Measurements from ENCODE around the gene DCLK2. TPM values are rescaled to one million over a fixed set of nuclear protein-coding genes. Genes with fewer than 3 reads are reported as not detected.
A peak's percentile ranks its signal among the peaks of the same experiment; 100 is the strongest.

DCLK2 gene
- 1.9 and 3.9 TPM in 2 replicates for total RNA-seq

DNA sequence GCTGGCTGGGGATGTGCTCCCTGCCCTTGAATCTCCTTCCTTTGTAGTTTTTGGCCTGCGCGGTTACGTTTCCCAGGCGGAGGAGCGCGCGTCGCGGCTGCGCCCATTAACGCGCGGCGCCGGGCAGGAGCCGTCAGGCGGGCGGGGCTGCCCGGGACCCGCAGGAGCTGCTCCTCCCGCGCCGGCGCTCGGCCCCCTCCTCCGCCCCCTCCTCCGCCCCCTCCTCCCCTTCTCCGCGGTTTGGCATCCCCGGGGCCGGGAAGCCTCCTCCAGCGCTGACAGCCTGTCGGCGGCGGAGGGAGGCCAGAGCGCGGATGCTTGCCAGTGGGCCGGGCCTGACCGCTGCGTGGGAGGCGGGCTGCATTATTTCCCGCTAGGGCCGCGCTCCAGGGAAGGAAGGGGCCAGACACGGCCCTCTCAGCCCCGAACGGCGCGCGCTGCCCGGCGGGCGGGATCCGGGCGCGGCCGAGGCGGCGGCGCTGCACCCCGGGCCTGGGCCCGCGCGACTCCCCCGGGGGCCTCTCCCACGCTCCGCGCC lies at the start of gene DCLK2:
Gene DCLK2, plus strand, starts transcription at position 405 of the 538 bp plus-strand sequence. CDS start 583 bp downstream, outside the sequence.
- DNase-seq (ENCODE audit: low read depth in 2 of 2): peak; percentile 18 to 76

DNA sequence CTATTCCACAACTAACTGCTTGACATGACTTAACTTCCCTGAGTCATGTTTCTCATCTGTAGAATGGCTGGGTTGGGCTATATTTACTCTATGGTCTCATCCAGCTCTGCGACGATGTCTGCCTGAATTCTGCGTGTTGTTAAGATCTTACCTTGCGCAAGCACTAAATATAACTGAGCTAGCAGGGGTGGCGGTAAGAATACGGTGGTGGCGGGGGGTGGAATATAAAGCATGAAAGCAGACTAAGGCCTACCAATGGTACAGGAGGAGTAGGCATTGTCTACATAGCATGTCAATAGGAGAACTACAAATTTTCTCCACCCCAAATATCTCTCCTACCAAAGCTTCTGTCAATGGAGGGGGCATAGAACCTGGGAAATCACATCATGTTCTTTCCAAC lies 45.7 kb upstream of the DCLK2 start:
- no peak for DNase-seq (ENCODE audit: low read depth in 2 of 2)

DNA sequence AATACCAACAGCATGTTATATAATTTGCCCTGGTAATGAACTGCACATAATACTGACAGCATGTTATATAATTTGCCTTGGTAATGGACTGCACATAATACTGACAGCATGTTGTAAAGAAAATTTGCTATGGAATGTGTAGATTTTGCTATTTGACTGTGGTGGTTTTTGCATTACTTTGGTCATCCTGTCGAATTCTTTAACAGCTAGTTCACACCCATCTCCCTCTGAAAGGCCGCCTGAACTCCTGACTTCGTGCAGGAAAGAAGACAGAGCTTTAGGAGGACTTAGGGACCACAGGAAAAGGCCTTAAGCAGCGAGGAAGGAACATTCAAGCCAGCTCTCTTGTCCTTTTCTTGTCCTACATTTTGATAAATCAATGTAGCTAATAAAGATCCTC lies 45.2 kb upstream of the DCLK2 start:
- DNase-seq (ENCODE audit: low read depth in 2 of 2): no peak

DNA sequence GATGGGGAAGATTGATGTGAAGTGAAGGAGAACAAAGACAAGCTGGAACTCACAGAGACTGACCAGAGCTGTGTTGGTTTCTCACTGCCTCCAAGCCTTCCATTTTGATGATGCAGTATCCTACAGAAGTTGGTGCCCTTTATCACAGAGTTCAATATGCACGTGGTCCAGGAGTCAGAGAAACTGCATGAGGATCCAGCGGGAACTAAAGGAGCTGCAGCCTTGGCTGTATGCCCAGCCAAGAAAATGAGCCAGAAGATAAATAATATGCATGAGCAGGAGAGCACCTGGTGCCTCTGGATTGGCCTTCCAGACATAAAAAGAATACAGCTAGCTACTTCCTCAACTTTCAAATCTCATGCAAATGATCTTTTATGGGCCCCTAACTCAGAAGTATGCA lies 44.3 kb upstream of the DCLK2 start:
- DNase-seq (ENCODE audit: low read depth in 2 of 2): peak in 1 of 2 donors; percentile 33

DNA sequence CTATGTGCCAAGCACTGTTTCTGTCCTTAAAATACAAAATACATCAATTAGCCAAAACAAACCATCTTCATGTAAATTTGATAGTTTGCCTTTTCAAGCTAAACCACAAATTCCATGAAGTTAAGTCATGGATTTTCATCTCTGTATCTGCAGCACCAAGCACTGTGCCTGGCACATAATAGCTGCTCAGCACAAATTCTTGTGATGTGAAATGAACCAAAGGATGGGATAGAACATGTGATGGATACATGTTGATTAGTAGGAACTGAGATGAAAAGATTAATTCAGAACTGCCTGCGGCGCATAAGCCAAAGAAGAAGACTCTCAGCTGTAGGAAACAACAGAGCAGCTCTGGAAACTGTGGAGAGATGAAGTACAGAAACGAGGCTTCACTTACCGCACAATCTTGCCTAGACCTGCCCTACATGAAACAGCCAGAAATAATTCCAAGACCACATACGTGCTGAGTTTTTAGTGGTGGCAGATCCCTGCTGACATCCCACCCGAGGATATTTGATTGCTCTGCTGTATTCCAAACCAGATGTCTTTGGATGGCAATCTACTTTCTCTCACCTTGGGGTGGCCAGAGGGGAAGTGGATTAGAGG lies 40.9 kb upstream of the DCLK2 start:
- no peak for DNase-seq (ENCODE audit: low read depth in 2 of 2)

DNA sequence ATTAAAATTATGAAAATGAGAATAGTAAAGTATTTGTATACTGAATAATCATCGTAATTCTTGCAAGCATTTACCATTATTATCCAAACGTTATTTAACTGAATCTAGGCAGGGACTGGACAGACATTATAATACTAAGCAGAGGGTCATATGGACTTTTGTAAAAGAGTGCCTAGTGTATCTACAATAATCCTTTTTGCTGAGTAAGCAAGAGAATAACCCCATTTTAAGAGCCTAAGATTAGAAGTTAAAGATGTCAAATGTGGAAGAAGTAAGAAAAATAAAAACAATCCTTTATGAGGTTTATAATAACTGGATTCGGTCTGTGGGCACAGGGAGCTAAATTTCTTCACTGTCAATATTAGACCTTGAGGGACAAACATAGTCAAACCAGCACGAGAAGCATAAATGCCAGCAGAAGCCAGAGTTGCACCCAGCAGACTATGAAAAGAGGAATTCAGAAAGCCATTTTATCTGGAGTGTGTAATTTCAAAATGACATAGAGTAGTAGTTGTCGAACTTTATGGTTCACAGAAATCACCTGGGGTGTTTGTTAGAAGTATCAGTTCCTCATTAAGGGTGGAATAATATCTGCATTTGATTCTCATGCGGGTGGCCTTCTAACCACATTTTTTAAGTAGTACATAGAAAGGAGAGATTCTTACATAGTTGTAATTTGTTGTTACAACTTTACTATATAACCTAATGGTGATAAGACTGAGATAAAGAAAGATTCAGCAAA lies 39.7 kb upstream of the DCLK2 start:
- DNase-seq (ENCODE audit: low read depth in 2 of 2): no peak

DNA sequence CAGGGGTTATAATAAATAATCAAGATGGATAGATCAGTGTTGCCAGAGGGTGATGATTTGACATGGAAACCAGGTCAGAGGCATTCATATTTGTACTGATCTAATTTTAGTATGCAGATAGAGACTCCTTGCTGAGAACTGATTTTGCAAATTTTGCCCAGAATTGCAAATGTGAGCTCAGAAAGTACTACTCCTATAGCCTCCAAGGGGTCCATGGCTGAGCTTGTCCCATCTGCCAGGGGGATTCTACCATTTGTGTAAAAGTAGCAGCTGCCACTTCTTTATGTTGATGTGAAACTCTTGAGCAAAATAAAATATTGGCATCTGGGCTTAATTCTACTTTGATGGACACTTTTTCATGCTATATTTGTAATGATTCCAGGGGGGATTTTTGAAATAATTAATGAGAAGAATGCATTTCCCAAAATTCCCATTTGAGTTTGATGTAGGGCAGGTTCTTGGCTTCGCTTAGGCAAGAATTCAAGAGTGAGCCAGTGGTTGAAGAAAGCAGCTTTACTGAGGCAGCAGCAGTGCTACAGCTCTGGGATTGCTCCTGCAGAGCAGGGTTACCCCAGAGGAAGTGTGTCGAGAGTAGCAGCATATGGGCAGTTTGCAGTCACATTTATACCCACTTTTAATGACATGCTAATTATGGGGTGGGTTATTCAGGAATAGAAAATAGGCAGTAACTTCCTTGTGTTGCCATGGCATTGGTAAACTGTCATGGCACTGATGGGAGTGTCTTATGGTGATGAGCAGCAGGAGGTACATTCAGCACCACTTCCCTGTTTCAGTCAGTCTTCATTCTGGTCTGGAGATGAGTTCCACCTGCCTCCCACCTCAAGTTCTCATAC lies 38.7 kb upstream of the DCLK2 start:
- no peak for DNase-seq (ENCODE audit: low read depth in 2 of 2)

DNA sequence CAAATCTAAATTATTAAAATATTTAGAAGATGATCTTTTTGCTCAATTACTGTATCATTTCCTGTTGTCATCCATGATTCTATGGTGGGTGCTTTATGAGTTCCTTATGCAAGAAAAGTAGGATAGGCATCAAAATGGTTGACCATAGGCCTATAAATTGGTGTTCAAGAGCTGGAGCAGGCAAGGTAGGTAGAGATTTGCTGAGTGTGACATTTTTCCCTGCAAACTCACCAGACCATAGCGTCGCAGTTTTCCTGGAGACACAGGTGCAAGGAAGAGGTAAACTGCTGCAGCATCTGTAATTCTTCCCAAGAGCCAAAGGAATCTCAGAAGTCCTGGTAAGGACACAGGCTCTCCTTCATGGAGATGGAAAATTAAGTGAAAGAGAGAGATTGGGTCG lies 33.7 kb upstream of the DCLK2 start:
- no peak for DNase-seq (ENCODE audit: low read depth in 2 of 2)

DNA sequence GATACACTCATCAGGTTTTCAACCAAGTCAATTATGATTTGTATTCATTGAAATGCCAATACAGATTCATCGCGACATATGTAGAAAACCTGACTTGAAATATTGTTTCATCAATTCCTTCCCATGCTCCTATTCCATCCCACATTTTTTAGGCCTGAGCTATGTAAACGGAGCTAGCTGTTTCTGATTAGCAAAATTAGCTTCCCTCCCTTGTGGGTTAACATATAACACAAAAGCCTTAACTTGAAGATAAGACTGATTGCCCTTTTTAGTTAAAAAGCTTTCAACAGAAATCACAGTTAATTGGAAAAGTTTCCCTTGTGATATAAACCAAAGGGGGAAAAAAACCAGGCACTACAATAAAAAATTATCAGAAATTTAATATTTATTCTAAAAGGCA lies 32.8 kb upstream of the DCLK2 start:
- DNase-seq (ENCODE audit: low read depth in 2 of 2): no peak

DNA sequence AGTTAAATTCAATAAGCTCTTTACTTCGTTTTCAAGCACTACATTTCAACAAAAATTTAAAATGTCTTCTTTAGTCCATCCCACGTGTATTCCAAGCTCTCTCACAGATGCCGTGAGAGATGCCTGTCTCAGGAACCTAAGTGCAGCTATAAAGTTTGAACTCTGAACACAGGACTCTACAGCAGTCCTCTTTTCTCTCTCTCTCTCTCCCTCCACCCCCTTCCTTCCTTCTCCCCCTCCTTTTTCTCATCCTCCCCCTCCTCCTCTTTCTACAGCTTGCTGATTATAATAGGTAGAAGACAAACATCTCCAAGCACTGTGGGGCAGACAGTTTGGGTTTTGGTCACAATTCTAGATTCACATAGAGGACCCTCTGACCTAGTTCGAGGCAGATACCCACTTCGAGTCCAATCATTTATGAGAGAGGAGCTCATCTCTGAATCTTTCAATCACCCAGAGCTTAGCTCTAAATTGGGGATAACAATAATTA lies 31.5 kb upstream of the DCLK2 start:
- DNase-seq (ENCODE audit: low read depth in 2 of 2): no peak

DNA sequence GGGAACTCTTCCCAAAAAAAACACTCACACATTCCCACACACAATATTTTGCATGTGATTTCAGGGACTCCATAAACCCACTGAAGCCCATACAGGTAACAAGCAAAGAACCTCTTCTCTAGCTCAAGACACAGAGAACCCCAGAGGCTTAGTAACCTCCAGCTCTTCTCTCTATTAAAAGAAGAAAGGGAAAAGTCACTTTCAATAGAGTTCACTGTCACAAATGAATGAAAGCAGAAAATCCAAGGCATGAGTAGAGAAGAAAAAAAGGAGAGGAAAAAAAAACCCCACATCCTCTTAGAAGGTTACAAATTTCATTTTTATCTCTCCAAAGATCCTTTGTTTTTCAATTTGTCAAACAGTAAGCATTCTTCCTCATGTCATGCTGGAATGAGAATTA lies 30.7 kb upstream of the DCLK2 start:
- no peak for DNase-seq (ENCODE audit: low read depth in 2 of 2)

DNA sequence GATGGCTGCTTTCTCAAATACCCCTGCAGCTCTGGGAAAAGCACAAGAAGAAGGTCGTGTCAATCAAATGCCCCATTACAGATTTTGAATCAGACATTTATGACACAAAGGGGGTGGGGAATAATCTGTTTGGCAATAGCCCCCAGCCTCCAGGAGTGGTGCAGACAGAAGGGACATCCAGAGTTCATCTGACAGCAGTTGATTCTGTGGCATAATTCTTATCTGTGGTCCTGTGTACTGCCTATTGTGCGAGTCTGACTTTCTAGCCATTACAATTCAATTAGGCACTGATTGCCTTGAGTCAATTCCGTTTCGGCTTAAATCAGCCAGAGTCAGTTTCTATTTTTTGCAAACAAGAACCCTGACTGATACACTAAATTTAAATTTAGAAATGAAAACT lies 28.6 kb upstream of the DCLK2 start:
- no peak for DNase-seq (ENCODE audit: low read depth in 2 of 2)

DNA sequence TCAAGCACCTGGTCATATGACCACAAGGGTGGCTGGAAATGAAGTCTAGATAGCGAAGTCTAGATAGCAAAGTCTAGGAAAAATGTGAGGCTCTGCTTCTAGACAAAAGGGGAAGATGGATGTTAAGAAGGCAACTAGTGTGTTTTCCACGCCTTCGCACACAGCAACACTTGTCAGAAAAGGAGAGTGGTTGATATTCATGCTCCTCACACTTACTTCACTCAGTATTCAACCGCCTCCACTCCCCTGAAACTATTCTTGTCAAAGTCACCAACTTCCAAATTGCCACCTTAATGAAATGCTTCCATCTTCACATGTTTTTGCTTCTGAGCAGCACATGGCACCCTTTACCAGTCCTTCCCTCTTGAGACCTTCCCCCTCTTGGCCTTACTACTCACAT lies 27.7 kb upstream of the DCLK2 start:
- DNase-seq (ENCODE audit: low read depth in 2 of 2): no peak

DNA sequence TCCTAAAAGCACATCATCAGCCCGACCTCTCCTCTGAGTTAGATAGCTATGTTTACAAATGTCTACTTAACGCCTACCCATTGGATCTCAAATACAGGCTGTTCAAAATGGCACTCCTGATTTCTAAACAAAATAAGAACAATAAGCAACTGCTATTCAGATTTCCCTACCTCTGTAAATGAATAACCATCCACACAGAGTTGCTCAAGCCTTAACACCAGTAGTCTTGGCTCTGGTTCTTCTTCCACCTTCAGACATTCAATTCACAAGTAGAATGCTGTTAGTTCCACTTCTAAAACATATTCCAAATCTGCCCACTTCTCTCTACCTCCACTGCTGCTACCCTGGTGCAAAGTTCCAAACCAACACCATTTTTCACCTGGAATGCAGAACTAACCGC lies 27.1 kb upstream of the DCLK2 start:
- DNase-seq (ENCODE audit: low read depth in 2 of 2): no peak

DNA sequence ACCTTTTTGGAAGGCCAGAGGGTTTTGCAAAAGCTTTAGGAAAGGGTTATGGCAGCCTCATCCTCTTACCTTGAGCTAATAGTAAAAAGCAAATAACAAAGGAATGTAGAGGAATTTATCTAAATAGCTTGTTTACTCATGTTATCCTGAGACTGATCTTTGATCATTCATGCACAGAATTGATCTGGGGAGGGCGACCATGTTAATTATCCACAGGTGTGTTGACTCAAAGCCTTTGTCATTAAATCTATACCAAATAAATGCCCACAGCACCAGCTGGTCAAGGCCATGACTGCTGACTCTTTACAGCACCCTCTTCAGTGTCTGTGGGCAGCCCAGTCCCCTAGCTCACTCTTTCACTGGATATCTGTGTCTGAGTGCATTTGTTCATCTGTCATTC lies 22.8 kb upstream of the DCLK2 start:
- no peak for DNase-seq (ENCODE audit: low read depth in 2 of 2)

DNA sequence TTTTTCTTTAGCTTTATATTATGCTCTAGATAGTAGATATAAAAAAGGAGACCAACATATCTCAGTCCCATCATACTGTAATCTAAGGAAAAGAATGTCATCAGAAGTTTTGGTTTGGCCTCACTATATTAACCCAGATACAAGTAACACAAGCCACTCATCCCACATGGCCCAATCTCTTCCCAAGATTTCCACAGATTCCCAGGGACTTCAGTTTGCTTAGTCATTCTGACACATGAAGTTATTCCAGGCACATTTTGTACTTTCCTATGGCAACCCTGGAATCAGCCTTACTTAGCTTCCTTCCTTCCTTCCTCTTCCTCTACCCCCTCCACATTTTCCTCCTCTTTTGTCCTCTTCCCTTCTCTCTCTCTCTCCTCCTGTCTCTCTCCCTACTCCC lies 21.7 kb upstream of the DCLK2 start:
- DNase-seq (ENCODE audit: low read depth in 2 of 2): peak in 1 of 2 donors; percentile 6

DNA sequence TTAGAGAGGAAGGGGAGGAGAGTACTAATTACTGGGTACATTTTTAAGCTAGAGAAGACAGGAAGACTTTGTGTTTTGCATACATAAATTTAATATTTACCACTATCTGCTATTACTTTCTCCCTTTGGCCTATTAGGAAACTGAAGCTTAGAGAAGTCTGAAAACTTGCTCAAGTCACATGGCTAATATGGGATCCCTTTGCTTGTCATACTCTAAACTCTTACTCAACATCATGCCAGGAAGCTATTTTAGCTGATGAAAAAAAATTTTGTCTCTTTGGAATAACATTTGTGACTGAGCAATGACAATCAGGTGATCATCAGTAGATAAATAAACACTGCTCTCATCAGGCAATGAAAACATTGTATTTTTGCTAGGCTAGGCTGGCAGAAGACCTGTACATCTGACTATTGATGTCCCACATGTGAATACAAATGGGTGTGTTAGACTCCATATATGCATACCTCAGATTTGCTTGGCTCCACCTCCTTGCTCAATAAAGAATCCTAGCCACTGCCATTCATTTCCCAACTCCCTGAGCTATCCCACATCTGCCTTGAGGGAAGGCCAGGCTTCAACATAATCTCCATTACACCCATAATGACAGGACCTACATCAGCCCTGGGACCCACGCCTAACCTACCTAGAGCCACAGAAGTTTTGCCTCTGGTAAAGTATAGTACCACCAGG lies 17.0 kb upstream of the DCLK2 start:
- no peak for DNase-seq (ENCODE audit: low read depth in 2 of 2)

DNA sequence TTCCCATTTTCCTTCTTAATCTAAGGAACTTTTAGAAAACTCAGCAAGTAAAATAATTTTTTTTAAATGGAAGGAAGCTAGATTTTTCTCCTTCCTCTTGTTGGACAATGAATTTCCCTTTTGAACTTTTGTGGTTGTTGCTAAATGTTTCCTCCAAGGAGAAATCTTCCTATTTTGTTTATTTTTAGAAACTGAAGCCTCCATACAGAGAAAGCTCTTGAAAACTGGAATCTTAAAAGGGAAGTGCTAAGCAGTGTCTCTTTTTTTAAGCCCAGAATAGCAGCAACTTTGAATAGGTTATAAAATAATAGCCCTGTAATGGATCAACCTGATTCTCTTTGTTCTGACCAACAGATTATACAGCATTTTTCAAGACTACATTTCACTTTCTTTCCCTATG lies 15.1 kb upstream of the DCLK2 start:
- DNase-seq (ENCODE audit: low read depth in 2 of 2): no peak

DNA sequence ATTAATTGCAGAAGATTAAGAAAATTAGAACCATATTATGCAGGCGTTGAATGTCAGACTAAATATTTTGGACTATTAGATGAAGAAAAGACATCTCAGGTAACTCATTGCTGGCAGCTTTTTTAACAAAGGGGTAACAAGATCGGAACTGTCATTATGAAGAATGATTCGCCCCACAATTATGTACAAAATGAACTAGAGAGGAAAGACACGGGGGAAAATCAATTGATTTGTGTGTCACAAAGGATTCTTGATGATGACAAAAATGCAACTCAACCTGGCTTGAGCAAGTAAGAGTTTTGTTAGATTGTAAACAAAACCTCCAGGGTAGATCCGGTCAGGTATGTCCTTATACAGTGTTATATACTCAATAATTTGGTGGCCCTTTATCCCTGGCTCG lies 12.5 kb upstream of the DCLK2 start:
- DNase-seq (ENCODE audit: low read depth in 2 of 2): no peak

DNA sequence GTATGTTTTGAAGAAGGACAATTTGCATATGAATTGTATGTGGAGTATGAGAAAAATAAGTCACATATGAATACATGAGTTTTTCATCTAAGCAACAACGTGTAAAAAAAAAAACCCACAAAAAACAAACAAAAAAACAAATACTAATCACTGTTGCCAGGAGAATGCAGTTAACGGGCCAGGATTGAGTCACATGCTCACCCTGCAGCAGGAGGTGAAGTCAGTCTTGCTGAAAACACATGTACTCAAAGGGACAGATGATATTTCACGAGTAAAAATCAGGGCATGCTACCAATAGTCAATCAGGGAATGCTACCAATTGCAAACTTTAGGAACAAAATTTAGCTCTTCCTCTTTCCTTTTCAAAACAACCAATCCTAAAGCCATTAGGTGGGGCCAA lies 10.4 kb upstream of the DCLK2 start:
- DNase-seq (ENCODE audit: low read depth in 2 of 2): no peak

DNA sequence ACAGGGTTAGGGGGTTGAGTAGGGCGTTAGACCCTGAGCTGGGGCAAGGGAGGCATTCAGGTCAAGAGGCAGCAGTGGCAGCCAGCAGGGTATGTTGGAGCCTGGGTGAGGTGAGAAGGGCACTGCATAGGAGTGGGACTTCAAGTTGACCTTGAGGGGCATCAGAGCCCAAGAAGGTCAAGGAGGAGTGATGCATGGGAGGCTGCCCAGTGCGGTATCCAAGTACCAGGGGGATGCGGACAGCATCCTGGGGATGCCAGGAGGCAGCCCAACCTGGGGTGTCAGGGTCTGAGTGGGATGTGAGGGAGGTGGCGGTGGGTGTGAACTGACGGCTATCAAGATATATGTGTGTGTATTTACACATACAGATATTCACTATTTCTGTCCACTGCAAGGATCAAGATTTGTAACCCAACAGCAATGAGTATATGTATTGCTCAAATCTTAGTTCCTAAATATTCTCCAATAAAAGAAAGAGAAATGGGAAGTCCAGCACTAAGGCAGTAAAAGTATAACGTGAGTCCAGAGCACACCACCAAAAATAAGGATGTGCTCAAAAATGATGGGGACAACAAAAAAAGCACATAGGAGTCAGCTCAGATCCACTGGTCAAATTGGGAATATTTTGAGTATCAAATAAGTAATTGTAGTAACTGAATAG lies 9.8 kb upstream of the DCLK2 start:
- no peak for DNase-seq (ENCODE audit: low read depth in 2 of 2)

Data from dermis microvascular lymphatic vessel endothelial cell (primary cell).